Neural progenitor cell (in vitro differentiated cells): Measurements from ENCODE around the gene C22orf23. TPM values are rescaled to one million over a fixed set of nuclear protein-coding genes. Genes with fewer than 3 reads are reported as not detected.

Experiments used
- DNase-seq: peaks from one replicate; pipeline ENCODE4 v3.0.0-alpha.2; 2016; ENCODE audit warnings: low spot score
- H2AFZ ChIP-seq: fragments of 200-600 bp; sonication (generic); replicated peaks from 2 replicates; pipeline ENCODE4 v1.6.1; 2016; ENCODE audit warnings: antibody characterized with exemption
- H3F3A ChIP-seq: fragments of 200-600 bp; sonication (generic); 2 replicates; pipeline ENCODE4 v1.6.1; 2016; ENCODE audit warnings: antibody characterized with exemption, low read depth
- H3K27ac ChIP-seq: fragments of 200-600 bp; sonication (generic); 2 replicates; pipeline ENCODE4 v1.5.1; 2016; ENCODE audit warnings: mild to moderate bottlenecking
- H3K27me3 ChIP-seq: fragments of 200-600 bp; sonication (generic); 2 replicates; pipeline ENCODE4 v1.6.1; 2016; ENCODE audit warnings: mild to moderate bottlenecking, moderate library complexity
- H3K36me3 ChIP-seq: fragments of 200-600 bp; sonication (generic); 2 replicates; pipeline ENCODE4 v1.5.1; 2016
- H3K4me1 ChIP-seq: fragments of 200-600 bp; sonication (generic); 2 replicates; pipeline ENCODE4 v1.6.1; 2016; ENCODE audit warnings: mixed run types
- H3K4me2 ChIP-seq: fragments of 200-600 bp; sonication (generic); 2 replicates; pipeline ENCODE4 v1.6.1; 2016
- H3K4me3 ChIP-seq: fragments of 200-600 bp; sonication (generic); 2 replicates; pipeline ENCODE4 v1.5.1; 2016
- H3K79me2 ChIP-seq: fragments of 200-600 bp; sonication (generic); 2 replicates; pipeline ENCODE4 v1.6.1; 2016; ENCODE audit warnings: low read depth
- H3K9ac ChIP-seq: fragments of 200-600 bp; sonication (generic); 2 replicates; pipeline ENCODE4 v1.6.1; 2016
- H3K9me3 ChIP-seq: fragments of 200-600 bp; sonication (generic); 2 replicates; pipeline ENCODE4 v1.5.1; 2016; ENCODE audit warnings: low read depth
- H4K20me1 ChIP-seq: fragments of 200-600 bp; sonication (generic); 2 replicates; pipeline ENCODE4 v1.6.1; 2016; ENCODE audit warnings: low read depth
- H3K27ac Mint-ChIP-seq: 3 replicates; pipeline ENCODE4 v1.8.0; 2021; ENCODE audit warnings: mixed read lengths
- H3K27me3 Mint-ChIP-seq: 2 replicates; pipeline ENCODE4 v1.8.0; 2022; ENCODE audit warnings: low read depth, mild to moderate bottlenecking, inconsistent platforms, moderate library complexity, mixed read lengths; ENCODE audit not compliant: insufficient read depth
- H3K36me3 Mint-ChIP-seq: 3 replicates; pipeline ENCODE4 v1.8.0; 2021; ENCODE audit warnings: mixed read lengths
- H3K4me1 Mint-ChIP-seq: 3 replicates; pipeline ENCODE4 v1.8.0; 2021; ENCODE audit warnings: mixed read lengths
- H3K4me3 Mint-ChIP-seq: 3 replicates; pipeline ENCODE4 v1.8.0; 2021; ENCODE audit warnings: mild to moderate bottlenecking, moderate library complexity, mixed read lengths
- H3K9me3 Mint-ChIP-seq: 3 replicates; pipeline ENCODE4 v1.8.0; 2020; ENCODE audit warnings: mixed read lengths
- EZH2 ChIP-seq: fragments of 200-600 bp; sonication (generic); IDR thresholded peaks from 2 replicates; pipeline ENCODE4 v1.6.1; 2017; ENCODE audit warnings: antibody characterized with exemption, mild to moderate bottlenecking, moderate library complexity
- EZH2phosphoT487 ChIP-seq: fragments of 200-600 bp; sonication (generic); IDR thresholded peaks from 2 replicates; pipeline ENCODE4 v1.6.1; 2017; ENCODE audit warnings: antibody characterized with exemption
- total RNA-seq: library from RNA; depleted of rRNA; stranded (reverse); fragments of >200 nt; gene quantifications from 2 replicates; pipeline ENCODE4 v1.2.3, GENCODE V29; 2015; ENCODE audit warnings: low replicate concordance
- TF ChIP-seq, protein P1 (sequence below): fragments of 200-600 bp; sonication (generic); IDR thresholded peaks from 2 replicates; pipeline ENCODE4 v1.5.1; 2017; ENCODE audit warnings: antibody characterized with exemption, mild to moderate bottlenecking

The C22orf23 gene
- total RNA-seq, 1 donor from 2014 or later, result 0.26 TPM

DNA sequence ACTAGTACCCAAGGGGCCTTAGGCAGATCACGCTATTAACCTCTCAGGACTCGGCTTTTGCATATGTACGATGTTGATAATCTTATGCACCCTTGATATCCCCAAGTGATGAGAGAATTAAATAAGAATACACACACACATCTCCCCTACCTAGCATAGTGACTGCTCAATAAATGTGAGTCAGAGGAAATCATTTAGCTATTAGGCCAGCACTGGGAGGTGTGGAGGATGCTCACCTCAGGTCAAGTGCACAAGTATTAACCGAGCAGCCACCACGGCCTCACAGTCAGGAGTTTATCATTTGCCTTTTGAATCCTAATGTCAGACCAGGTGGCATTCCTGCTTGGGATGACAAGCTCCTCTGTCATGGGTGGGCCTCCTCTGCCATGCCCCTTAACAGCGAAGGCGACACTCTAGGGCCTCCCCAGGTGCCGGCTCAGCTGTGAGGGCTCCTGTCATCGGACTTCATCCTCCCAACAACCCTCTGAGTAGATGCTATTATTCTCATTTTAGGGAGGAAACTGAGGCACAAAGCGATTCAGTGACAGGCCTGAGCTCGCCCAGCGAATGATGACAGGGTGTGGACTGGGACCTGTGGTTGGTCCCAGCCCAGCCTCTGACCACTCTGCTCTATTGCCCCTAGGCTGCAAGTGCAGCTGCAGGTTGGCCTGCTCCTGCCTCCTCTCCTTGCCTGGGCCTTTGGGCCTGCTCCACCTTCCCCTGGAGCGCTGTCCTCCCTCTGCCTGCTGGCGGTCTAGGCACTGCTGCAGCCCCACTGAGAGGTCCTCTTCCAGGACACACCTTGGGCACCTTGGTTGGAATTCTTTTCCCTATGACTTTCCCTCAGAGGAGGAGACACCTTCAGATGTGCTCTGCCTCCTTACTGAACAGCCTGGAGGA lies 36.0 kb upstream of the C22orf23 start:
- H3K27me3 ChIP-seq, result peaks cover 7% of the 10 kb centered on the region
- no peak overlapping the region for H2AFZ ChIP-seq
- no peak overlapping the region for H3K4me2 ChIP-seq
- no peak overlapping the region for H3K9ac ChIP-seq
- H3K36me3 Mint-ChIP-seq, result no peaks in the 10 kb centered on the region
- no peaks in the 10 kb centered on the region for H3K36me3 ChIP-seq
- peaks cover 3% of the 10 kb centered on the region for H3K4me1 Mint-ChIP-seq
- H3K4me3 ChIP-seq, result no peak overlapping the region
- no peak for DNase-seq
- no peak overlapping the region for H3K4me3 Mint-ChIP-seq
- peaks cover 4% of the 10 kb centered on the region for H4K20me1 ChIP-seq
- no peaks in the 10 kb centered on the region for H3K9me3 Mint-ChIP-seq
- no peaks in the 10 kb centered on the region for H3K79me2 ChIP-seq
- no peak overlapping the region for H3K27ac Mint-ChIP-seq
- TF ChIP-seq, protein P1, sequence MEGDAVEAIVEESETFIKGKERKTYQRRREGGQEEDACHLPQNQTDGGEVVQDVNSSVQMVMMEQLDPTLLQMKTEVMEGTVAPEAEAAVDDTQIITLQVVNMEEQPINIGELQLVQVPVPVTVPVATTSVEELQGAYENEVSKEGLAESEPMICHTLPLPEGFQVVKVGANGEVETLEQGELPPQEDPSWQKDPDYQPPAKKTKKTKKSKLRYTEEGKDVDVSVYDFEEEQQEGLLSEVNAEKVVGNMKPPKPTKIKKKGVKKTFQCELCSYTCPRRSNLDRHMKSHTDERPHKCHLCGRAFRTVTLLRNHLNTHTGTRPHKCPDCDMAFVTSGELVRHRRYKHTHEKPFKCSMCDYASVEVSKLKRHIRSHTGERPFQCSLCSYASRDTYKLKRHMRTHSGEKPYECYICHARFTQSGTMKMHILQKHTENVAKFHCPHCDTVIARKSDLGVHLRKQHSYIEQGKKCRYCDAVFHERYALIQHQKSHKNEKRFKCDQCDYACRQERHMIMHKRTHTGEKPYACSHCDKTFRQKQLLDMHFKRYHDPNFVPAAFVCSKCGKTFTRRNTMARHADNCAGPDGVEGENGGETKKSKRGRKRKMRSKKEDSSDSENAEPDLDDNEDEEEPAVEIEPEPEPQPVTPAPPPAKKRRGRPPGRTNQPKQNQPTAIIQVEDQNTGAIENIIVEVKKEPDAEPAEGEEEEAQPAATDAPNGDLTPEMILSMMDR, result no peak
- TF ChIP-seq EZH2phosphoT487 (no peak), EZH2 (no peak)
- H3K27ac ChIP-seq, result no peak overlapping the region
- H3K4me1 ChIP-seq, result peaks cover 11% of the 10 kb centered on the region
- no peaks in the 10 kb centered on the region for H3K9me3 ChIP-seq
- peaks cover 1% of the 10 kb centered on the region for H3F3A ChIP-seq
- H3K27me3 Mint-ChIP-seq, result peaks cover 6% of the 10 kb centered on the region

DNA sequence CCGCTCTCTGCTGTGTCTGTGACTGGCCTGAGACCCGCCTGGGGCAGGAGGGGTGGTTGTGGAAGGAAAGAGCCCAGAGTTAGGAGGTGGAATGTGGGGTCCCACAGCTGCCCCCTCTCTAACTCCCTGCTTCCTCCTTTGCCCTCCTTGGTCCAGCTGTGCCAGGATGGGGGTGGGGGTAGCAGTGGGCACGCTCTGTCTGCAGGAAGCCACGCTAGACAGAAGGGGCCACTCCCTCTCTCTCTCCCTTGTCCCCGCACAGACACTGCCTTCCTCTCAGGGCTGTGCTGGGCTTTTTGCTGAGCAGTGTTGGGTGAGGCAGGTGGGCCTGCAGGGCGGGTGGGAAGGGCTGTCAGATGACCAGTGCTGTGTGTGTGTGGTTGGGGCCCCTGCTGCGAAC lies 33.0 kb upstream of the C22orf23 start:
- H3K9me3 ChIP-seq, result no peaks in the 10 kb centered on the region
- no peaks in the 10 kb centered on the region for H3K79me2 ChIP-seq
- H3K27ac Mint-ChIP-seq, result no peak overlapping the region
- H3K9me3 Mint-ChIP-seq, result no peaks in the 10 kb centered on the region
- H2AFZ ChIP-seq, result no peak overlapping the region
- H3K4me2 ChIP-seq, result no peak overlapping the region
- peaks cover 13% of the 10 kb centered on the region for H4K20me1 ChIP-seq
- peaks cover 3% of the 10 kb centered on the region for H3K4me1 Mint-ChIP-seq
- peaks cover 31% of the 10 kb centered on the region for H3K27me3 ChIP-seq
- peaks cover 25% of the 10 kb centered on the region for H3K4me1 ChIP-seq
- TF ChIP-seq EZH2phosphoT487, result no peak
- no peak for TF ChIP-seq EZH2
- TF ChIP-seq, protein P1, result no peak
- H3K4me3 ChIP-seq, result no peak overlapping the region
- H3K27ac ChIP-seq, result no peak overlapping the region
- DNase-seq, result no peak
- peaks cover 15% of the 10 kb centered on the region for H3K27me3 Mint-ChIP-seq
- H3K36me3 Mint-ChIP-seq, result no peaks in the 10 kb centered on the region
- no peaks in the 10 kb centered on the region for H3K36me3 ChIP-seq
- H3K4me3 Mint-ChIP-seq, result no peak overlapping the region
- H3F3A ChIP-seq, result peaks cover 14% of the 10 kb centered on the region
- no peak overlapping the region for H3K9ac ChIP-seq

DNA sequence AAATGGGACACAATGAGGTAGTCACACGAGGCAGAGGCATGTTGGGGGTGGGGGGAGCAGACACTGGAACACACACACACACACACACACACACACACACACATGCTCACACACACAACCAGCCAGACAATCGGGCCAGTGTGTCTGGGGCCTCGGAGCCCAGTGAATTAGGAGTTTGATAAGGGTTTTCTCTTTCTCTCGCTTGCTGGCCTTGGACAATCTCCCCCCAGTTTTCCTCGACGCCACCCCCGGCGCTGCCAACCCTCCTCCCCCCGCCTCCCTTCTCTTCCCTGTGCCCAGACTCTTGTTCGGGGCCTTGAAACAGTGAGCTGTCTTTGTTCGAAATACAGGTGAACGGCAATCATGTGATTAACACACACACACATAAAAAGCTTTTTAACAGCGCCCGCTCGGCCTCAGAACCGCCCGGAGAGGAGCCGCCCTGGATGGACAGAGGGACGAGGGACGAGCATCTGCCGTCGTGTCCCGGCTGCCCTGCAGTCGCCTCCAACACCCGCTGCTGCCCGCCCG lies 32.4 kb upstream of the C22orf23 start:
- Mint-ChIP-seq H3K9me3 (no peaks in the 10 kb centered on the region), H3K27me3 (peaks cover 15% of the 10 kb centered on the region), H3K27ac (no peak overlapping the region), H3K4me3 (no peak overlapping the region), H3K4me1 (peaks cover 3% of the 10 kb centered on the region), H3K36me3 (no peaks in the 10 kb centered on the region)
- Histone ChIP-seq H3F3A (peaks cover 14% of the 10 kb centered on the region), H3K79me2 (no peaks in the 10 kb centered on the region), H2AFZ (no peak overlapping the region), H3K4me2 (no peak overlapping the region), H3K27ac (no peak overlapping the region), H3K9ac (no peak overlapping the region), H3K36me3 (no peaks in the 10 kb centered on the region), H3K9me3 (no peaks in the 10 kb centered on the region), H3K4me1 (peaks cover 25% of the 10 kb centered on the region), H4K20me1 (peaks cover 13% of the 10 kb centered on the region), H3K27me3 (peaks cover 31% of the 10 kb centered on the region), H3K4me3 (no peak overlapping the region)
- TF ChIP-seq EZH2phosphoT487 (no peak), EZH2 (no peak)
- TF ChIP-seq, protein P1, result no peak
- no peak for DNase-seq
